HepG2 (cell line): ENCODE measurements around the gene ANKRD7. TPM values are rescaled to one million over a fixed set of nuclear protein-coding genes. Genes with fewer than 3 reads are reported as not detected.
A peak's percentile ranks its signal among the peaks of the same experiment; 100 is the strongest.

Experiments
- ADNP ChIP-seq: sonication (generic); formaldehyde crosslinking; IDR thresholded peaks from 2 replicates; pipeline ENCODE4 v1.4.0; 2020; ENCODE audit warnings: missing genetic modification reagents
- AKNA ChIP-seq: sonication (generic); formaldehyde crosslinking; IDR thresholded peaks from 2 replicates; pipeline ENCODE4 v1.4.0; 2020; ENCODE audit warnings: missing genetic modification reagents, borderline replicate concordance
- ELF3 ChIP-seq: IDR thresholded peaks from 2 replicates; pipeline ENCODE4 v1.6.1; 2016; ENCODE audit warnings: missing genetic modification reagents, missing compliant biosample characterization
- FOXP1 ChIP-seq, 2 experiments: fragments of 450-650 bp in 1 of 2; IDR thresholded peaks; 2 replicates each; pipeline ENCODE4 v1.6.1; 2017 to 2018; ENCODE audit warnings: antibody characterized with exemption in 1 of 2
- JUN ChIP-seq: sonication (generic); formaldehyde crosslinking; IDR thresholded peaks from 2 replicates; pipeline ENCODE4 v1.4.0; 2020; ENCODE audit warnings: mild to moderate bottlenecking, missing genetic modification reagents
- KLF6 ChIP-seq: IDR thresholded peaks from 2 replicates; pipeline ENCODE4 v1.8.0; 2016; ENCODE audit warnings: missing biosample characterization, missing genetic modification reagents
- MYNN ChIP-seq: sonication (generic); formaldehyde crosslinking; IDR thresholded peaks from 2 replicates; pipeline ENCODE4 v1.4.0; 2020; ENCODE audit warnings: mild to moderate bottlenecking, low read depth, missing genetic modification reagents
- PHF5A ChIP-seq: IDR thresholded peaks from one replicate; pipeline ENCODE4 v1.6.1; 2018; ENCODE audit warnings: low read depth, missing genetic modification reagents; ENCODE audit not compliant: unreplicated experiment
- REXO4 ChIP-seq: sonication (generic); formaldehyde crosslinking; IDR thresholded peaks from 2 replicates; pipeline ENCODE4 v1.8.0; 2022; ENCODE audit warnings: missing genetic modification reagents, mild to moderate bottlenecking, borderline replicate concordance
- RXRB ChIP-seq: IDR thresholded peaks from 2 replicates; pipeline ENCODE4 v1.6.1; 2016; ENCODE audit warnings: borderline replicate concordance, missing genetic modification reagents, missing compliant biosample characterization
- TFDP2 ChIP-seq: sonication (generic); formaldehyde crosslinking; IDR thresholded peaks from 2 replicates; pipeline ENCODE4 v1.4.0; 2020; ENCODE audit warnings: missing genetic modification reagents
- TRAFD1 ChIP-seq: sonication (generic); formaldehyde crosslinking; IDR thresholded peaks from 2 replicates; pipeline ENCODE4 v1.5.1; 2020; ENCODE audit warnings: missing genetic modification reagents, mild to moderate bottlenecking, borderline replicate concordance
- ZKSCAN8 ChIP-seq: IDR thresholded peaks from 2 replicates; pipeline ENCODE4 v1.6.1; 2016; ENCODE audit warnings: borderline replicate concordance, missing genetic modification reagents, missing compliant biosample characterization
- ZNF235 ChIP-seq: sonication (generic); formaldehyde crosslinking; IDR thresholded peaks from 2 replicates; pipeline ENCODE4 v1.8.1; 2023; ENCODE audit warnings: mild to moderate bottlenecking, missing genetic modification reagents, borderline replicate concordance
- ZNF282 ChIP-seq: fragments of 450-650 bp; IDR thresholded peaks from 2 replicates; pipeline ENCODE4 v1.6.1; 2018; ENCODE audit not compliant: partially characterized antibody
- ZNF414 ChIP-seq: sonication (generic); formaldehyde crosslinking; IDR thresholded peaks from 2 replicates; pipeline ENCODE4 v1.5.0; 2020; ENCODE audit warnings: missing genetic modification reagents
- ZNF660 ChIP-seq: sonication (generic); formaldehyde crosslinking; IDR thresholded peaks from 2 replicates; pipeline ENCODE4 v1.5.1; 2020; ENCODE audit warnings: mild to moderate bottlenecking, low read depth, missing genetic modification reagents, borderline replicate concordance
- ZNF75D ChIP-seq: sonication (generic); formaldehyde crosslinking; IDR thresholded peaks from 2 replicates; pipeline ENCODE4 v1.8.1; 2023; ENCODE audit warnings: missing genetic modification reagents, mild to moderate bottlenecking, borderline replicate concordance
- ZNF878 ChIP-seq: sonication (generic); formaldehyde crosslinking; IDR thresholded peaks from 2 replicates; pipeline ENCODE4 v1.8.1; 2023; ENCODE audit warnings: mild to moderate bottlenecking, missing genetic modification reagents, moderate library complexity
- ZSCAN21 ChIP-seq: sonication (generic); formaldehyde crosslinking; IDR thresholded peaks from 2 replicates; pipeline ENCODE4 v1.8.0; 2022; ENCODE audit warnings: mild to moderate bottlenecking, missing genetic modification reagents, moderate library complexity, borderline replicate concordance
- ZZZ3 ChIP-seq: sonication (generic); formaldehyde crosslinking; IDR thresholded peaks from 2 replicates; pipeline ENCODE4 v1.4.0; 2020; ENCODE audit warnings: missing genetic modification reagents, mild to moderate bottlenecking, borderline replicate concordance
- polyA plus RNA-seq, 8 experiments: library from polyadenylated mRNA; depleted of rRNA in 3 of 8; stranded (reverse) in 7 of 8; unstranded in 1 of 8; fragments of >200 nt; fragmentation: Illumina TruSeq in 4 of 8; extraction: Trizol in 4 of 8; gene quantifications; 2 replicates each; pipeline versions ENCODE4 v1.2.1 to v1.2.3, GENCODE V29; 2011 to 2016; ENCODE audit warnings: low read depth in 4 of 8, missing spikeins in 1 of 8, mixed read lengths in 1 of 8; ENCODE audit not compliant: insufficient read depth in 1 of 8
- total RNA-seq, 5 experiments: library from RNA; depleted of rRNA; stranded (reverse); fragments of >200 nt; fragmentation: Illumina TruSeq; extraction: Trizol; gene quantifications; 2 replicates each; pipeline ENCODE4 v1.2.3, GENCODE V29; 2016; ENCODE audit warnings: low read depth in 1 of 5

Gene ANKRD7
- total and polyA plus RNA-seq, 2 of the 13 experiments (the other 11 are each of a cell fraction or from before 2014, with no cell fraction given), result not detected

GRCh38 chr7:118183786-118184564 lies 40.5 kb upstream of the ANKRD7 start, which contains the start of gene LSM8 (continued):
- TF ChIP-seq AKNA (CRISPR knock-in tag) (no peak), ZNF878 (CRISPR knock-in tag) (no peak; the same call in 1 of the 2 replicates), RXRB (no peak), ZNF660 (CRISPR knock-in tag) (no peak), TRAFD1 (CRISPR knock-in tag) (no peak), ZNF235 (no peak), JUN (CRISPR knock-in tag) (no peak), PHF5A (CRISPR knock-in tag) (no peak), FOXP1 (IDR thresholded peaks at IDR 0.05) (no peak), FOXP1 (CRISPR knock-in tag; IDR thresholded peaks at IDR 0.05) (no peak), ZSCAN21 (0 out of 2 replicates have a peak, but pooled peaks have one; percentile 27), ZNF282 (no peak), ZNF75D (CRISPR knock-in tag) (no peak), TFDP2 (CRISPR knock-in tag) (peak; percentile 88), ZNF414 (CRISPR knock-in tag) (no peak), ZKSCAN8 (no peak), ELF3 (peak; percentile 67), ZZZ3 (CRISPR knock-in tag) (no peak), KLF6 (CRISPR knock-in tag) (peak; percentile 47; the same call in 1 of the 2 replicates), MYNN (no peak), ADNP (CRISPR knock-in tag) (no peak), REXO4 (CRISPR knock-in tag) (no peak)
